Thymus (tissue), 11 donors: ENCODE measurements around the gene CD22. TPM values are rescaled to one million over a fixed set of nuclear protein-coding genes. Genes with fewer than 3 reads are reported as not detected.

Source experiments
- DNase-seq, 9 donors: peaks; one replicate each; pipeline ENCODE4 v3.0.0-alpha.2; 2013; ENCODE audit warnings: low spot score in 9 of 9, low read depth in 6 of 9, missing footprints in 1 of 9
- H3K27ac ChIP-seq, 2 donors: one replicate each; pipeline ENCODE4 v1.5.1; 2013; ENCODE audit warnings: control low read depth in 1 of 2, low read depth in 1 of 2, low read length in 1 of 2, mild to moderate bottlenecking in 1 of 2, moderate library complexity in 1 of 2
- H3K27me3 ChIP-seq, 2 donors: one replicate each; pipeline ENCODE4 v1.5.1; 2013; ENCODE audit warnings: low read length in 1 of 2; ENCODE audit not compliant: control insufficient read depth in 2 of 2, insufficient read depth in 1 of 2
- H3K36me3 ChIP-seq, 2 donors: one replicate each; pipeline ENCODE4 v1.5.1; 2013; ENCODE audit warnings: low read length in 1 of 2, mild to moderate bottlenecking in 1 of 2, moderate library complexity in 1 of 2; ENCODE audit not compliant: control insufficient read depth in 2 of 2, insufficient read depth in 2 of 2
- H3K4me1 ChIP-seq, 2 donors: one replicate each; pipeline ENCODE4 v1.5.1; 2013; ENCODE audit warnings: low read length in 2 of 2; ENCODE audit not compliant: control insufficient read depth in 2 of 2, insufficient read depth in 2 of 2
- H3K4me3 ChIP-seq, 2 donors: one replicate each; pipeline ENCODE4 v1.5.1; 2013; ENCODE audit warnings: low read length in 2 of 2, control low read depth in 1 of 2, mild to moderate bottlenecking in 1 of 2
- H3K9me3 ChIP-seq, 2 donors: one replicate each; pipeline ENCODE4 v1.5.1; 2013; ENCODE audit warnings: low read length in 1 of 2, mild to moderate bottlenecking in 1 of 2; ENCODE audit not compliant: control insufficient read depth in 2 of 2, insufficient read depth in 1 of 2
- WGBS: extraction: QIAGEN DNeasy Blood & Tissue Kit; methylation state at CpG from one replicate; pipeline ENCODE4 v1.1.7; 2013; 5-methylcytosine and 5-hydroxymethylcytosine counted together
- polyA plus RNA-seq: library from polyadenylated mRNA; stranded (reverse); fragments of 200-250 nt; gene quantifications from one replicate; pipeline ENCODE4 v1.2.3, GENCODE V29; 2013
- total RNA-seq: library from RNA; stranded (reverse); fragments of 120-200 nt; gene quantifications from one replicate; pipeline ENCODE4 v1.2.4, GENCODE V29; 2013
- donor health status: healthy.

Gene CD22
- total and polyA plus RNA-seq, 2 donors = 1.7 to 12.3 TPM

- Histone ChIP-seq H3K4me1 (peaks cover 0 to 9% of the 10 kb centered on the region in 2 donors), H3K9me3 (no peaks in the 10 kb centered on the region), H3K36me3 (no peaks in the 10 kb centered on the region), H3K4me3 (no peak overlapping the region), H3K27ac (no peak overlapping the region), H3K27me3 (peaks cover 0 to 11% of the 10 kb centered on the region in 2 donors)
- DNase-seq = no peak
- WGBS = 97% methylated on average over 10 of the region's 10 CpGs
These were observed 28.7 kb upstream of the CD22 start for GRCh38 chr19:35300339-35300649.

- no peaks in the 10 kb centered on the region for H3K27me3 ChIP-seq
- WGBS = 99% methylated on average over 2 of the region's 2 CpGs
- no peaks in the 10 kb centered on the region for H3K4me1 ChIP-seq
These were observed 27.0 kb upstream of the CD22 start for GRCh38 chr19:35301961-35302360.

GRCh38 chr19:35302446-35302845 lies 26.5 kb upstream of the CD22 start:
- no peak for DNase-seq
- Histone ChIP-seq H3K27ac (no peak overlapping the region), H3K27me3 (no peaks in the 10 kb centered on the region), H3K9me3 (no peaks in the 10 kb centered on the region), H3K4me1 (no peaks in the 10 kb centered on the region), H3K36me3 (no peaks in the 10 kb centered on the region), H3K4me3 (no peak overlapping the region)
- WGBS = 91% methylated on average over 16 of the region's 16 CpGs

More at GRCh38 chr19:35301961-35302360, 27.0 kb upstream of the CD22 start:
- H3K27ac ChIP-seq = no peak overlapping the region
- no peak overlapping the region for H3K4me3 ChIP-seq
- no peaks in the 10 kb centered on the region for H3K9me3 ChIP-seq
- DNase-seq = no peak
- H3K36me3 ChIP-seq = no peaks in the 10 kb centered on the region

- DNase-seq = no peak
- no peaks in the 10 kb centered on the region for H3K4me1 ChIP-seq
- 93% methylated on average over 6 of the region's 6 CpGs for WGBS
- H3K9me3 ChIP-seq = no peaks in the 10 kb centered on the region
- H3K36me3 ChIP-seq = no peaks in the 10 kb centered on the region
- H3K4me3 ChIP-seq = no peak overlapping the region
- H3K27me3 ChIP-seq = no peaks in the 10 kb centered on the region
- H3K27ac ChIP-seq = no peak overlapping the region
These were observed 25.6 kb upstream of the CD22 start for GRCh38 chr19:35303357-35303915.

- DNase-seq = no peak
- no peaks in the 10 kb centered on the region for H3K27me3 ChIP-seq
- H3K36me3 ChIP-seq = no peaks in the 10 kb centered on the region
These were observed 25.0 kb upstream of the CD22 start for GRCh38 chr19:35304036-35304435.

GRCh38 chr19:35305181-35305580 lies 23.8 kb upstream of the CD22 start:
- H3K4me1 ChIP-seq = peaks cover 0 to 4% of the 10 kb centered on the region in 2 donors
- no peaks in the 10 kb centered on the region for H3K27me3 ChIP-seq
- no peak overlapping the region for H3K27ac ChIP-seq
- H3K4me3 ChIP-seq = no peak overlapping the region
- DNase-seq = no peak
- no peaks in the 10 kb centered on the region for H3K36me3 ChIP-seq
- 63% methylated on average over 6 of the region's 6 CpGs for WGBS
- H3K9me3 ChIP-seq = no peaks in the 10 kb centered on the region

More at GRCh38 chr19:35304036-35304435, 25.0 kb upstream of the CD22 start:
- Histone ChIP-seq H3K4me3 (no peak overlapping the region), H3K27ac (no peak overlapping the region), H3K4me1 (no peaks in the 10 kb centered on the region), H3K9me3 (no peaks in the 10 kb centered on the region)
- WGBS = 98% methylated on average over 11 of the region's 11 CpGs

GRCh38 chr19:35306473-35307246 lies 22.3 kb upstream of the CD22 start:
- no peak for DNase-seq
- H3K36me3 ChIP-seq = no peaks in the 10 kb centered on the region
- H3K9me3 ChIP-seq = no peaks in the 10 kb centered on the region
- H3K4me1 ChIP-seq = peaks cover 4 to 10% of the 10 kb centered on the region in 2 donors
- no peak overlapping the region for H3K27ac ChIP-seq
- no peak overlapping the region for H3K4me3 ChIP-seq
- WGBS = 94% methylated on average over 20 of the region's 20 CpGs
- H3K27me3 ChIP-seq = no peaks in the 10 kb centered on the region

GRCh38 chr19:35307931-35308330 lies 21.1 kb upstream of the CD22 start:
- no peaks in the 10 kb centered on the region for H3K27me3 ChIP-seq
- peaks cover 4 to 11% of the 10 kb centered on the region in 2 donors for H3K4me1 ChIP-seq
- WGBS = 92% methylated on average over 10 of the region's 10 CpGs
- H3K27ac ChIP-seq = no peak overlapping the region
- no peaks in the 10 kb centered on the region for H3K9me3 ChIP-seq
- no peak overlapping the region for H3K4me3 ChIP-seq
- no peak for DNase-seq
- H3K36me3 ChIP-seq = no peaks in the 10 kb centered on the region

- no peaks in the 10 kb centered on the region for H3K9me3 ChIP-seq
- WGBS = 94% methylated on average over 7 of the region's 7 CpGs
- no peaks in the 10 kb centered on the region for H3K27me3 ChIP-seq
- H3K4me1 ChIP-seq = peaks cover 4 to 11% of the 10 kb centered on the region in 2 donors
- DNase-seq = no peak
- no peak overlapping the region for H3K27ac ChIP-seq
- H3K4me3 ChIP-seq = no peak overlapping the region
- no peaks in the 10 kb centered on the region for H3K36me3 ChIP-seq
These were observed 20.1 kb upstream of the CD22 start for GRCh38 chr19:35308910-35309309.
